HepG2 (cell line): ENCODE results near the gene IQCE. TPM values are rescaled to one million over a fixed set of nuclear protein-coding genes. Genes with fewer than 3 reads are reported as not detected.
A peak's percentile ranks its signal among the peaks of the same experiment; 100 is the strongest.

Experiments used
- ATAC-seq: fragments of 200-7000 bp; cut with Tn5 transposase; 3 replicates; pipeline ENCODE4 v1.9.1; 2020; ENCODE audit warnings: mild to moderate bottlenecking, moderate library complexity
- BruUV-seq: library from RNA; stranded (reverse); fragments of 400-500 nt; replicated peaks from 2 replicates; lab custom pipeline; 2021; lab: Mats Ljungman, UMichigan
- CTCF ChIA-PET: fragments of 300-600 bp; formaldehyde crosslinking; extraction: SDS; loops from one replicate; lab custom pipeline; 2021; ENCODE audit warnings: low total read pairs, inconsistent platforms, low intra/inter-chr PET ratio; lab: Yijun Ruan, JAX
- POLR2A ChIA-PET: fragments of 350-600 bp; sonication (Branson Sonifier 250); formaldehyde crosslinking; loops from one replicate; lab custom pipeline; 2020; ENCODE audit warnings: antibody characterized with exemption, inconsistent platforms; lab: Yijun Ruan, JAX
- DNase-seq: peaks from one replicate; pipeline ENCODE4 v3.0.0-alpha.2; 2015; ENCODE audit warnings: low spot score
- FAIRE-seq: peaks from 3 replicates; lab custom pipeline; 2011; peaks lifted over from hg19 to GRCh38; lab: Jason Lieb, UNC
- H2AFZ ChIP-seq: one replicate; pipeline ENCODE4 v1.6.1; 2011; ENCODE audit warnings: low read length, inconsistent platforms
- H3K27ac ChIP-seq: fragments of 300-600 bp; 3 replicates; pipeline ENCODE4 v1.8.0; 2011; ENCODE audit warnings: mixed run types, mild to moderate bottlenecking, mixed read lengths, low read length, inconsistent platforms; ENCODE audit not compliant: insufficient read depth; ENCODE audit errors: extremely low read length
- H3K27me3 ChIP-seq, 2 experiments: fragments of 200-600 bp in 1 of 2; 2 replicates in 1 of 2; 3 replicates in 1 of 2; pipeline versions ENCODE4 v1.6.0 to v1.8.0; 2011; ENCODE audit warnings: low read length in 2 of 2, mild to moderate bottlenecking in 2 of 2, moderate library complexity in 2 of 2, inconsistent platforms in 1 of 2; ENCODE audit not compliant: insufficient read depth in 2 of 2, control insufficient read depth in 1 of 2
- H3K36me3 ChIP-seq, 2 experiments: fragments of 200-600 bp in 1 of 2; replicated peaks in 1 of 2; 2 replicates in 1 of 2; 3 replicates in 1 of 2; pipeline versions ENCODE4 v1.5.1 to v1.8.0; 2011; ENCODE audit warnings: low read length in 2 of 2, inconsistent platforms in 1 of 2; ENCODE audit not compliant: insufficient read depth in 2 of 2, control insufficient read depth in 1 of 2
- H3K4me1 ChIP-seq: 2 replicates; pipeline ENCODE4 v1.5.1; 2012; ENCODE audit warnings: low read length, inconsistent platforms; ENCODE audit not compliant: insufficient read depth
- H3K4me2 ChIP-seq: 2 replicates; pipeline ENCODE4 v1.6.0; 2011; ENCODE audit warnings: low read depth, low read length, inconsistent platforms
- H3K4me3 ChIP-seq, 3 experiments: fragments of 200-600 bp in 1 of 3; sonication (generic), shearing (Covaris generic) in 1 of 3; replicated peaks in 1 of 3; 2 replicates each; pipeline ENCODE4 v1.5.1; 2011 to 2016; ENCODE audit warnings: low read length in 3 of 3, inconsistent platforms in 2 of 3, low read depth in 2 of 3, mild to moderate bottlenecking in 2 of 3, control low read depth in 1 of 3, mixed read lengths in 1 of 3; ENCODE audit not compliant: insufficient read depth in 1 of 3
- H3K79me2 ChIP-seq: one replicate; pipeline ENCODE4 v1.6.1; 2011; ENCODE audit warnings: low read length, inconsistent platforms; ENCODE audit not compliant: insufficient read depth
- H3K9ac ChIP-seq: 2 replicates; pipeline ENCODE4 v1.6.0; 2011; ENCODE audit warnings: mild to moderate bottlenecking, low read depth, low read length, inconsistent platforms; ENCODE audit not compliant: insufficient read depth
- H3K9me3 ChIP-seq: 2 replicates; pipeline ENCODE4 v1.5.1; 2012; ENCODE audit warnings: mild to moderate bottlenecking, low read length
- H4K20me1 ChIP-seq: 2 replicates; pipeline ENCODE4 v1.6.0; 2011; ENCODE audit warnings: inconsistent platforms, mild to moderate bottlenecking, low read length, moderate library complexity; ENCODE audit not compliant: insufficient read depth
- CBX1 ChIP-seq: IDR thresholded peaks from one replicate; pipeline ENCODE4 v1.6.1; 2016; ENCODE audit warnings: antibody characterized with exemption, low read depth
- CENPX ChIP-seq: sonication (generic); formaldehyde crosslinking; IDR thresholded peaks from 2 replicates; pipeline ENCODE4 v1.9.0; 2021; ENCODE audit warnings: mild to moderate bottlenecking, missing genetic modification reagents, moderate library complexity
- FOXA1 ChIP-seq, 2 experiments: fragments of 450-650 bp in 1 of 2; sonication (generic) in 1 of 2; formaldehyde crosslinking in 1 of 2; IDR thresholded peaks; 2 replicates each; pipeline versions ENCODE4 v1.4.0 to v1.6.1; 2016 to 2020; ENCODE audit warnings: missing genetic modification reagents in 1 of 2
- KMT2B ChIP-seq: IDR thresholded peaks from 2 replicates; pipeline ENCODE4 v1.6.1; 2016; ENCODE audit warnings: missing genetic modification reagents, missing compliant biosample characterization
- RARG ChIP-seq: sonication (generic); formaldehyde crosslinking; IDR thresholded peaks from 2 replicates; pipeline ENCODE4 v1.4.0; 2020; ENCODE audit warnings: low read depth, mild to moderate bottlenecking, missing genetic modification reagents
- THYN1 ChIP-seq: sonication (generic); formaldehyde crosslinking; IDR thresholded peaks from 2 replicates; pipeline ENCODE4 v1.8.1; 2023; ENCODE audit warnings: low read depth, mild to moderate bottlenecking, moderate library complexity, missing genetic modification reagents, borderline replicate concordance
- ZFY ChIP-seq: sonication (generic); formaldehyde crosslinking; IDR thresholded peaks from 2 replicates; pipeline ENCODE4 v1.4.0; 2020; ENCODE audit warnings: missing genetic modification reagents
- WGBS: methylation state at CpG from one replicate; pipeline ENCODE4 v1.1.6; 2017; ENCODE audit warnings: low lambda C conversion rate; 5-methylcytosine and 5-hydroxymethylcytosine counted together
- in situ Hi-C: cut with HindIII; loops from 2 replicates; pipeline ENCODE4 v1.10.0; 2017; ENCODE audit warnings: low pct_unique_long_range_greater_than_20kb; ENCODE audit not compliant: extremely low pct_ligation_motif_present
- intact Hi-C: fragments of 100-400 bp; cut with micrococcal nuclease; formaldehyde crosslinking; loops from one replicate; pipeline ENCODE4 v1.10.0; 2022; ENCODE audit not compliant: unreplicated experiment
- polyA plus RNA-seq, 8 experiments: library from polyadenylated mRNA; depleted of rRNA in 3 of 8; stranded (reverse) in 7 of 8; unstranded in 1 of 8; fragments of >200 nt; fragmentation: Illumina TruSeq in 4 of 8; extraction: Trizol in 4 of 8; gene quantifications; 2 replicates each; pipeline versions ENCODE4 v1.2.1 to v1.2.3, GENCODE V29; 2011 to 2016; ENCODE audit warnings: low read depth in 4 of 8, missing spikeins in 1 of 8, mixed read lengths in 1 of 8; ENCODE audit not compliant: insufficient read depth in 1 of 8
- total RNA-seq, 5 experiments: library from RNA; depleted of rRNA; stranded (reverse); fragments of >200 nt; fragmentation: Illumina TruSeq; extraction: Trizol; gene quantifications; 2 replicates each; pipeline ENCODE4 v1.2.3, GENCODE V29; 2016; ENCODE audit warnings: low read depth in 1 of 5
- TF ChIP-seq, protein P1 (sequence below): sonication (generic); formaldehyde crosslinking; IDR thresholded peaks from 2 replicates; pipeline ENCODE4 v1.5.0; 2020; ENCODE audit warnings: mild to moderate bottlenecking, missing genetic modification reagents, moderate library complexity
- TF ChIP-seq, protein P2 (sequence below): IDR thresholded peaks from 2 replicates; pipeline ENCODE4 v1.6.1; 2016; ENCODE audit warnings: missing genetic modification reagents, missing compliant biosample characterization
- TF ChIP-seq, protein P3 (sequence below): sonication (generic); formaldehyde crosslinking; IDR thresholded peaks from 2 replicates; pipeline ENCODE4 v1.4.0; 2020; ENCODE audit warnings: missing genetic modification reagents
- TF ChIP-seq, protein P4 (sequence below): IDR thresholded peaks from 2 replicates; pipeline ENCODE4 v1.6.1; 2016; ENCODE audit warnings: mild to moderate bottlenecking, missing biosample characterization, missing genetic modification reagents

The IQCE gene
- total and polyA plus RNA-seq, 2 of the 13 experiments (the other 11 are each of a cell fraction or from before 2014, with no cell fraction given), result 1.5 to 2.5 TPM

DNA sequence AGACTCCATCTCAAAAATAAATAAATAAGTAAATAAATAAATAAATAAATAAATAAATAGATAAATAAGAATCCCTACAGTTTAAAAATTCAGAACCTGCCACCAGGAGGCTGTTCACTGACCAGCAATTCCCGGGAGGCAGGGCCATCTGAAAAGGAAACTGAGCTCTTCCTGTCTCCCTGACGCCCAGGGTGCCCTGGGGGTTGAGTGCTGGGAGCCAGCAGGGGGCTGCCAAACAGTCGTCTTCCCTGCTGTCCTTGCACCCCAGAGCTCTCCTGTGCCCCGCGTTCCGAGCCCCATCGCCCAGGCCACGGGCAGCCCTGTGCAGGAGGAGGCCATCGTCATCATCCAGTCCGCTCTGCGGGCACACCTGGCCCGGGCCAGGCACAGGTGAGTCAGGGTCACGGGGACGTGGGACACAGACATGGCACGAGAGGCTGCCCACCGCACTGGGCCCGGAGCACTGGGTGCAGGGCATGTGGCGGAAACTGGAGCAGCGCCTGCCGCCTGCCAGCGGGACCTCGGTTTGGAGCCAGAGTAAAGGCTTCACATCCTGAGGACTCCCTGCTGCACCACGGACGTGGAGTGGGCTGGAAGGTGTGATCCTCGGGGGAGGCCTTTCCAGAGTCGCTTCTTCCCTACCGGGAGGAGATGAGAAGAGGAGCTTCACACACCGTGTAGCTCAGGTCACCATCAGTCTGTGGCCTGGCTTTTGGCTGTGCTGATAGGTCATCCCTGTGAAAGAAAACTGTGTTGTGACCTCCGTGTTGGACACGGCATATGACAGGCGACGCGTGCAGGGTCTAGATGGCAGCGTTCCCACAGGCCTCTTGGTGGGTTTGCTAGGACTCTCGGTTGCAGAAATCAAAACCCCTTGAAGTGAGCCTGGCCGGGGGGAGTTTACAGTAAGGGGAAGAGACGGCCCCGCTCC lies 47.1 kb downstream of the IQCE start:
- Histone ChIP-seq H3K9ac (no peak overlapping the region), H3K27ac (no peak overlapping the region), H3K27me3 (0 out of 5 replicates have a peak, but pooled peaks cover 0 to 6% of the 10 kb centered on the region in 2 experiments), H2AFZ (no peak overlapping the region)
- ChIA-PET CTCF (no interaction called here), POLR2A (interaction anchor here (1.2 kb wide), 1 partner anchor 16 kb away, joined by 3 read pairs; no protein-coding TSS in a partner anchor)
- no peak for FAIRE-seq
- no TSS peak for BruUV-seq
- no peak for TF ChIP-seq CBX1
- TF ChIP-seq, protein P1, sequence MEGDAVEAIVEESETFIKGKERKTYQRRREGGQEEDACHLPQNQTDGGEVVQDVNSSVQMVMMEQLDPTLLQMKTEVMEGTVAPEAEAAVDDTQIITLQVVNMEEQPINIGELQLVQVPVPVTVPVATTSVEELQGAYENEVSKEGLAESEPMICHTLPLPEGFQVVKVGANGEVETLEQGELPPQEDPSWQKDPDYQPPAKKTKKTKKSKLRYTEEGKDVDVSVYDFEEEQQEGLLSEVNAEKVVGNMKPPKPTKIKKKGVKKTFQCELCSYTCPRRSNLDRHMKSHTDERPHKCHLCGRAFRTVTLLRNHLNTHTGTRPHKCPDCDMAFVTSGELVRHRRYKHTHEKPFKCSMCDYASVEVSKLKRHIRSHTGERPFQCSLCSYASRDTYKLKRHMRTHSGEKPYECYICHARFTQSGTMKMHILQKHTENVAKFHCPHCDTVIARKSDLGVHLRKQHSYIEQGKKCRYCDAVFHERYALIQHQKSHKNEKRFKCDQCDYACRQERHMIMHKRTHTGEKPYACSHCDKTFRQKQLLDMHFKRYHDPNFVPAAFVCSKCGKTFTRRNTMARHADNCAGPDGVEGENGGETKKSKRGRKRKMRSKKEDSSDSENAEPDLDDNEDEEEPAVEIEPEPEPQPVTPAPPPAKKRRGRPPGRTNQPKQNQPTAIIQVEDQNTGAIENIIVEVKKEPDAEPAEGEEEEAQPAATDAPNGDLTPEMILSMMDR (CRISPR knock-in tag), result 0 out of 2 replicates have a peak, but pooled peaks have one; percentile 3
- TF ChIP-seq, all 625 proteins: peak for 1
- Histone ChIP-seq H3K79me2 (no peaks in the 10 kb centered on the region), H3K9me3 (no peaks in the 10 kb centered on the region), H3K4me3 (no peak overlapping the region), H4K20me1 (no peaks in the 10 kb centered on the region), H3K36me3 (no peaks in the 10 kb centered on the region), H3K4me1 (peaks cover 26% of the 10 kb centered on the region), H3K4me2 (no peak overlapping the region)
- ATAC-seq (no peak), DNase-seq (no peak)
- WGBS, result 79% methylated on average over 21 of the region's 38 CpGs
- intact Hi-C loops (loop anchor here (5.0 kb wide), 1 partner anchor 46 kb away; no protein-coding TSS in a partner anchor), in situ Hi-C loops (no loop called here)

- in situ Hi-C loops (no loop called here), intact Hi-C loops (loop anchor here (5.0 kb wide), 1 partner anchor 46 kb away; no protein-coding TSS in a partner anchor)
- no peak overlapping the region for H2AFZ ChIP-seq
- POLR2A ChIA-PET, result interaction anchor here (1.2 kb wide), 1 partner anchor 16 kb away, joined by 3 read pairs; no protein-coding TSS in a partner anchor
- 98% methylated on average over 5 of the region's 16 CpGs for WGBS
- ATAC-seq, result no peak
- no peak for FAIRE-seq
- H3K4me3 ChIP-seq, result no peak overlapping the region
- H3K27me3 ChIP-seq, result 0 out of 5 replicates have a peak, but pooled peaks cover 0 to 6% of the 10 kb centered on the region in 2 experiments
- no peaks in the 10 kb centered on the region for H3K9me3 ChIP-seq
- H3K9ac ChIP-seq, result no peak overlapping the region
- TF ChIP-seq, protein P2, sequence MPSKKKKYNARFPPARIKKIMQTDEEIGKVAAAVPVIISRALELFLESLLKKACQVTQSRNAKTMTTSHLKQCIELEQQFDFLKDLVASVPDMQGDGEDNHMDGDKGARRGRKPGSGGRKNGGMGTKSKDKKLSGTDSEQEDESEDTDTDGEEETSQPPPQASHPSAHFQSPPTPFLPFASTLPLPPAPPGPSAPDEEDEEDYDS (CRISPR knock-in tag), result no peak
- TF ChIP-seq RARG (CRISPR knock-in tag) (no peak), FOXA1 (IDR thresholded peaks at IDR 0.05) (no peak), FOXA1 (CRISPR knock-in tag; IDR thresholded peaks at IDR 0.05) (no peak), THYN1 (CRISPR knock-in tag) (no peak), ZFY (no peak), CENPX (no peak), KMT2B (CRISPR knock-in tag) (no peak)
- TF ChIP-seq, protein P3, sequence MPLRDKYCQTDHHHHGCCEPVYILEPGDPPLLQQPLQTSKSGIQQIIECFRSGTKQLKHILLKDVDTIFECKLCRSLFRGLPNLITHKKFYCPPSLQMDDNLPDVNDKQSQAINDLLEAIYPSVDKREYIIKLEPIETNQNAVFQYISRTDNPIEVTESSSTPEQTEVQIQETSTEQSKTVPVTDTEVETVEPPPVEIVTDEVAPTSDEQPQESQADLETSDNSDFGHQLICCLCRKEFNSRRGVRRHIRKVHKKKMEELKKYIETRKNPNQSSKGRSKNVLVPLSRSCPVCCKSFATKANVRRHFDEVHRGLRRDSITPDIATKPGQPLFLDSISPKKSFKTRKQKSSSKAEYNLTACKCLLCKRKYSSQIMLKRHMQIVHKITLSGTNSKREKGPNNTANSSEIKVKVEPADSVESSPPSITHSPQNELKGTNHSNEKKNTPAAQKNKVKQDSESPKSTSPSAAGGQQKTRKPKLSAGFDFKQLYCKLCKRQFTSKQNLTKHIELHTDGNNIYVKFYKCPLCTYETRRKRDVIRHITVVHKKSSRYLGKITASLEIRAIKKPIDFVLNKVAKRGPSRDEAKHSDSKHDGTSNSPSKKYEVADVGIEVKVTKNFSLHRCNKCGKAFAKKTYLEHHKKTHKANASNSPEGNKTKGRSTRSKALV (CRISPR knock-in tag), result no peak
- TF ChIP-seq, protein P4, sequence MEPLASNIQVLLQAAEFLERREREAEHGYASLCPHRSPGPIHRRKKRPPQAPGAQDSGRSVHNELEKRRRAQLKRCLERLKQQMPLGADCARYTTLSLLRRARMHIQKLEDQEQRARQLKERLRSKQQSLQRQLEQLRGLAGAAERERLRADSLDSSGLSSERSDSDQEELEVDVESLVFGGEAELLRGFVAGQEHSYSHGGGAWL (CRISPR knock-in tag), result no peak
- TF ChIP-seq, all 625 proteins: peak for 0
- Histone ChIP-seq H3K4me1 (peaks cover 30% of the 10 kb centered on the region), H3K36me3 (no peaks in the 10 kb centered on the region), H4K20me1 (no peaks in the 10 kb centered on the region), H3K79me2 (no peaks in the 10 kb centered on the region), H3K4me2 (no peak overlapping the region), H3K27ac (no peak overlapping the region)
- DNase-seq, result no peak
- no TSS peak for BruUV-seq
- CTCF ChIA-PET, result no interaction called here
Observed at GRCh38 chr7:2606539-2606936, 47.8 kb downstream of the IQCE start.
